ENCODE data around the gene HHLA2. TPM values are rescaled to one million over a fixed set of nuclear protein-coding genes. Genes with fewer than 3 reads are reported as not detected.

HHLA2 gene
- total and polyA plus RNA-seq, 2 of the 8 experiments (the other 6 are each of a cell fraction or from before 2014, with no cell fraction given): not detected

GRCh38 chr3:108378153-108378951 lies 82.0 kb downstream of the HHLA2 start:
- WGBS, 2 experiments (ENCODE audit: extremely low coverage in 1 of 2, insufficient coverage in 1 of 2, insufficient read length in 1 of 2, insufficient replicate concordance in 2 of 2, low coverage in 1 of 2, low lambda C conversion rate in 2 of 2, missing lambda C conversion rate in 1 of 2): 88% methylated on average over 4 of the region's 4 CpGs; no CpG with 5 or more reads in 1 of the 2 experiments
- no peak overlapping the region for H3K23ac ChIP-seq (ENCODE audit: insufficient read length)
- FAIRE-seq (no peak), DNase-seq (ENCODE audit: low read depth in 1 of 2, low spot score in 2 of 2) (no peak)
- H3K4ac ChIP-seq (replicated peaks; ENCODE audit: insufficient read length, low read depth, low read length): no peak overlapping the region
- no peak overlapping the region for H3K56ac ChIP-seq (replicated peaks; ENCODE audit: insufficient read length, low read depth, low read length)
- no peak overlapping the region for H3K9ac ChIP-seq (replicated peaks in 1 of 4; ENCODE audit: extremely low read depth in 1 of 4, low read depth in 3 of 4, low read length in 3 of 4)
- H3K4me1 ChIP-seq (replicated peaks in 1 of 4; ENCODE audit: control insufficient read depth in 3 of 4, insufficient read depth in 4 of 4, low read length in 3 of 4): peaks cover 2 to 10% (median 5%) of the 10 kb centered on the region in 4 experiments; a peak in 4 of 7 replicates
- H3K27me3 ChIP-seq (replicated peaks in 1 of 4; ENCODE audit: control insufficient read depth in 3 of 4, extremely low read depth in 1 of 4, insufficient read depth in 3 of 4, low read length in 3 of 4): no peaks in the 10 kb centered on the region
- H4K91ac ChIP-seq (replicated peaks; ENCODE audit: insufficient read length, low read length): no peak overlapping the region
- no peak overlapping the region for H3K4me3 ChIP-seq (ENCODE audit: extremely low read depth in 1 of 4, insufficient read depth in 2 of 4, low read depth in 3 of 4, low read length in 4 of 4)
- no peak overlapping the region for H3K14ac ChIP-seq (ENCODE audit: insufficient read length)
- ChIA-PET CTCF (ENCODE audit: partially characterized antibody) (interaction anchor here (1.7 kb wide), 1 partner anchor 220 kb away, joined by 4 read pairs; no protein-coding TSS in a partner anchor), POLR2A (ENCODE audit: partially characterized antibody) (no interaction called here)
- no peak overlapping the region for H4K5ac ChIP-seq (ENCODE audit: insufficient read length, low read depth, low read length)
- H3K9me3 ChIP-seq (ENCODE audit: insufficient read depth in 2 of 2, low read depth in 1 of 2, low read length in 1 of 2): no peaks in the 10 kb centered on the region
- H3K27ac ChIP-seq (ENCODE audit: low read depth, low read length): no peak overlapping the region
- H2AK5ac ChIP-seq (ENCODE audit: low read depth, low read length): no peak overlapping the region
- no peaks in the 10 kb centered on the region for H3K79me1 ChIP-seq (ENCODE audit: low read depth, low read length)
- no peak overlapping the region for H2BK12ac ChIP-seq (ENCODE audit: low read depth, low read length)
- no peaks in the 10 kb centered on the region for H3K36me3 ChIP-seq (ENCODE audit: control insufficient read depth in 2 of 4, insufficient read depth in 4 of 4, low read length in 3 of 4)
- no peak overlapping the region for H3K18ac ChIP-seq (ENCODE audit: extremely low read depth, low read length)
- H2BK20ac ChIP-seq (ENCODE audit: low read length): no peak overlapping the region
- no peak overlapping the region for H4K8ac ChIP-seq (ENCODE audit: extremely low read depth, insufficient read depth, low read length)
- H2BK15ac ChIP-seq (ENCODE audit: low read length): no peak overlapping the region
- H2BK5ac ChIP-seq (ENCODE audit: low read depth, low read length): no peak overlapping the region
- no peaks in the 10 kb centered on the region for H4K20me1 ChIP-seq (replicated peaks in 1 of 2; ENCODE audit: control insufficient read depth in 1 of 2, insufficient read depth in 2 of 2, low read length in 2 of 2)
- no peak overlapping the region for H2AFZ ChIP-seq (ENCODE audit: low read length)
- no peaks in the 10 kb centered on the region for H3K23me2 ChIP-seq (ENCODE audit: low read depth, low read length)
- H3K4me2 ChIP-seq (ENCODE audit: insufficient read depth in 1 of 2, low read depth in 2 of 2, low read length in 2 of 2): no peak overlapping the region
- no peak overlapping the region for H2BK120ac ChIP-seq (replicated peaks; ENCODE audit: low read depth, low read length)
- H3K79me2 ChIP-seq (ENCODE audit: control insufficient read depth in 1 of 2, insufficient read depth in 2 of 2, low read length in 2 of 2): no peaks in the 10 kb centered on the region
- TF ChIP-seq GABPA (IDR thresholded peaks at IDR 0.05; ENCODE audit: borderline replicate concordance, insufficient read depth, low read length) (no peak), SP4 (IDR thresholded peaks at IDR 0.05; ENCODE audit: low read length) (no peak), CHD2 (IDR thresholded peaks at IDR 0.05; ENCODE audit: low read length) (no peak), YY1 (IDR thresholded peaks at IDR 0.05; ENCODE audit: low read depth, low read length) (no peak), ATF2 (IDR thresholded peaks at IDR 0.05; ENCODE audit: low read length) (no peak), EZH2 (IDR thresholded peaks at IDR 0.05; ENCODE audit: low read depth, low read length, severe bottlenecking) (no peak), HDAC6 (IDR thresholded peaks at IDR 0.05; ENCODE audit: low read depth, low read length) (no peak), MAFK (IDR thresholded peaks at IDR 0.05; ENCODE audit: low read depth, low read length) (no peak), CEBPB (IDR thresholded peaks at IDR 0.05; ENCODE audit: low read depth, low read length) (no peak), CBX5 (IDR thresholded peaks at IDR 0.05; ENCODE audit: low read depth, low read length) (no peak)
